Activated CD4-positive, alpha-beta T cell treated with anti-CD3 and anti-CD28 coated beads, Interleukin-2, amount 50 U/mL, for 1 hour (primary cell): ENCODE data around the gene HSD17B14.

Source experiments
- DNase-seq: peaks from one replicate; pipeline ENCODE4 v3.0.0-alpha.2; 2020

Gene HSD17B14

GRCh38 chr19:48822514-48822913, 13.8 kb downstream of the HSD17B14 start:
- no peak for DNase-seq

GRCh38 chr19:48821633-48822032, 14.7 kb downstream of the HSD17B14 start:
- DNase-seq: no peak

GRCh38 chr19:48819366-48819816, 16.9 kb downstream of the HSD17B14 start:
- no peak for DNase-seq

- no peak for DNase-seq
These were observed 18.0 kb downstream of the HSD17B14 start for GRCh38 chr19:48818234-48818820.

- no peak for DNase-seq
These were observed 18.6 kb downstream of the HSD17B14 start for GRCh38 chr19:48817585-48818124.

- DNase-seq: no peak
These were observed 20.3 kb downstream of the HSD17B14 start for GRCh38 chr19:48815870-48816501.

- DNase-seq: no peak
These were observed 21.4 kb downstream of the HSD17B14 start for GRCh38 chr19:48814895-48815294.

GRCh38 chr19:48813123-48813913, 23.0 kb downstream of the HSD17B14 start:
- DNase-seq: no peak

GRCh38 chr19:48812094-48812929, 24.0 kb downstream of the HSD17B14 start:
- peak; percentile 50 for DNase-seq

- DNase-seq: no peak
These were observed 26.1 kb downstream of the HSD17B14 start for GRCh38 chr19:48810151-48810550.

GRCh38 chr19:48807590-48808308, 28.5 kb downstream of the HSD17B14 start:
- no peak for DNase-seq

- no peak for DNase-seq
These were observed 29.3 kb downstream of the HSD17B14 start for GRCh38 chr19:48806818-48807589.

GRCh38 chr19:48806518-48806817, 29.8 kb downstream of the HSD17B14 start:
- peak; percentile 40 for DNase-seq

GRCh38 chr19:48805452-48805851, 30.8 kb downstream of the HSD17B14 start:
- no peak for DNase-seq

- DNase-seq: no peak
These were observed 31.8 kb downstream of the HSD17B14 start for GRCh38 chr19:48804496-48804895.

- no peak for DNase-seq
These were observed 33.7 kb downstream of the HSD17B14 start for GRCh38 chr19:48802623-48803022.

GRCh38 chr19:48799358-48800300, 36.7 kb downstream of the HSD17B14 start:
- no peak for DNase-seq

GRCh38 chr19:48798937-48799336, 37.4 kb downstream of the HSD17B14 start:
- no peak for DNase-seq

GRCh38 chr19:48797103-48797502, 39.2 kb downstream of the HSD17B14 start:
- DNase-seq: no peak
